ENCODE measurements around the gene TMEM79. TPM values are rescaled to one million over a fixed set of nuclear protein-coding genes. Genes with fewer than 3 reads are reported as not detected.

Gene TMEM79
- total RNA-seq, 2 donors from 2014 or later: 13.7 to 14.5 TPM

GRCh38 chr1:156281281-156281680 is 2.8 kb upstream of the TMEM79 start:
- Mint-ChIP-seq H3K9me3 (no peaks in the 10 kb centered on the region), H3K36me3 (ENCODE audit: low read depth) (peaks cover 80% of the 10 kb centered on the region), H3K27me3 (no peaks in the 10 kb centered on the region), H3K4me3 (peak overlapping the region; percentile 100), H3K4me1 (peaks cover 23% of the 10 kb centered on the region), H3K27ac (peak overlapping the region; percentile 98)
- ATAC-seq (replicated peaks): peak; percentile 74

GRCh38 chr1:156281693-156282478 is 2.2 kb upstream of the TMEM79 start:
- peak; percentile 37 for ATAC-seq (replicated peaks)
- Mint-ChIP-seq H3K27ac (peak overlapping the region; percentile 98), H3K27me3 (no peaks in the 10 kb centered on the region)

GRCh38 chr1:156282479-156283222 is 1.5 kb upstream of the TMEM79 start, which contains the start of gene SMG5:
TSS of gene SMG5 (minus strand) at chr1:156282825. CDS start at chr1:156282680, 145 bp downstream.
- H3K9me3 Mint-ChIP-seq: no peaks in the 10 kb centered on the region
- H3K4me3 Mint-ChIP-seq: peak within 1 kb of the TSS; percentile 100
- peak within 1 kb of the TSS; percentile 98 for H3K27ac Mint-ChIP-seq
- peaks cover 23% of the 10 kb centered on the region for H3K4me1 Mint-ChIP-seq
- H3K27me3 Mint-ChIP-seq: no peaks in the 10 kb centered on the region
- ATAC-seq (replicated peaks): peak; percentile 89
- H3K36me3 Mint-ChIP-seq (ENCODE audit: low read depth): peaks cover 78% of the 10 kb centered on the region

More at GRCh38 chr1:156281693-156282478, 2.2 kb upstream of the TMEM79 start:
- Mint-ChIP-seq H3K36me3 (ENCODE audit: low read depth) (peaks cover 80% of the 10 kb centered on the region), H3K9me3 (no peaks in the 10 kb centered on the region), H3K4me1 (peaks cover 23% of the 10 kb centered on the region), H3K4me3 (peak overlapping the region; percentile 100)

- Mint-ChIP-seq H3K27me3 (no peaks in the 10 kb centered on the region), H3K36me3 (ENCODE audit: low read depth) (peaks cover 78% of the 10 kb centered on the region), H3K9me3 (no peaks in the 10 kb centered on the region), H3K27ac (peak overlapping the region; percentile 98), H3K4me3 (peak overlapping the region; percentile 100), H3K4me1 (peaks cover 23% of the 10 kb centered on the region)
- ATAC-seq (replicated peaks): no peak
These were observed 604 bp upstream of the TMEM79 start for GRCh38 chr1:156283521-156283920.

GRCh38 chr1:156284757-156285156 is 632 bp downstream of the TMEM79 start:
- H3K4me1 Mint-ChIP-seq: peaks cover 22% of the 10 kb centered on the region
- peak overlapping the region; percentile 100 for H3K4me3 Mint-ChIP-seq
- no peaks in the 10 kb centered on the region for H3K27me3 Mint-ChIP-seq
- ATAC-seq (replicated peaks): no peak
- H3K27ac Mint-ChIP-seq: peak overlapping the region; percentile 98
- H3K9me3 Mint-ChIP-seq: no peaks in the 10 kb centered on the region
- peaks cover 79% of the 10 kb centered on the region for H3K36me3 Mint-ChIP-seq (ENCODE audit: low read depth)

DNA sequence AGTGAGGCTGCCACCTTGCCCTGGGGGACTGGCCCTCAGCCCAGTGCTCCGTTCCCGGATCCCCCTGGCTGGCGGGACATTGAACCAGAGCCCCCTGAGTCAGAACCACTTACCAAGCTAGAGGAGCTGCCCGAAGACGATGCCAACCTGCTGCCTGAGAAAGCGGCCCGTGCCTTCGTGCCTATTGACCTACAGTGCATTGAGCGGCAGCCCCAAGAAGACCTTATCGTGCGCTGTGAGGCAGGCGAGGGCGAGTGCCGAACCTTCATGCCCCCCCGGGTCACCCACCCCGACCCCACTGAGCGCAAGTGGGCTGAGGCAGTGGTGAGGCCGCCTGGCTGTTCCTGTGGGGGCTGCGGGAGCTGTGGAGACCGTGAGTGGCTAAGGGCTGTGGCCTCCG is 1.3 kb downstream of the TMEM79 start:
- Mint-ChIP-seq H3K36me3 (ENCODE audit: low read depth) (peaks cover 79% of the 10 kb centered on the region), H3K9me3 (no peaks in the 10 kb centered on the region), H3K4me3 (no peak overlapping the region), H3K4me1 (peaks cover 17% of the 10 kb centered on the region), H3K27ac (no peak overlapping the region), H3K27me3 (no peaks in the 10 kb centered on the region)
- no peak for ATAC-seq (replicated peaks)

GRCh38 chr1:156286061-156286460 is 1.9 kb downstream of the TMEM79 start:
- no peak overlapping the region for H3K27ac Mint-ChIP-seq
- no peak overlapping the region for H3K4me3 Mint-ChIP-seq
- no peak for ATAC-seq (replicated peaks)

DNA sequence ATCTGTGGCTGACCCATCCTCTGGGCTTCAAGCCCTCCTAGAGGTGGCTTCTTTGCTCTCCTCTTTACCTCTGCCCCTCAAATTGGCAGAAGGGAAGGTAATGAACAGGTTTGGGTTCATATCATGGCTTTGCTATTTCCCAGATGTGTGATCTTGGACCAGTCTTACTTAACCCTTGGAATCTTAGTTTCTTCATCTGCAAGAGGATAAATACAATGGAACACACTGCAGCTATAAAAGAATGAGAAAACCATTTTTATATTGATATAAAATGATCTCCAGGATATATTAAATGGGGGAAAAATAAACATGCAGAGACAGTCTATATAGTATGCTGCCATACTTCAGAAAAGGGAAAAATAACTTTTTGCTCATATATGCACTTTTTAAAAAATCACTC is 5.7 kb downstream of the TMEM79 start:
- Mint-ChIP-seq H3K27me3 (no peaks in the 10 kb centered on the region), H3K4me3 (no peak overlapping the region), H3K27ac (no peak overlapping the region), H3K4me1 (peaks cover 4% of the 10 kb centered on the region), H3K36me3 (ENCODE audit: low read depth) (peaks cover 75% of the 10 kb centered on the region), H3K9me3 (no peaks in the 10 kb centered on the region)
- no peak for ATAC-seq (replicated peaks)

More at GRCh38 chr1:156286061-156286460, 1.9 kb downstream of the TMEM79 start:
- Mint-ChIP-seq H3K4me1 (peaks cover 14% of the 10 kb centered on the region), H3K27me3 (no peaks in the 10 kb centered on the region), H3K36me3 (ENCODE audit: low read depth) (peaks cover 77% of the 10 kb centered on the region), H3K9me3 (no peaks in the 10 kb centered on the region)

- peak overlapping the region; percentile 54 for H3K27ac Mint-ChIP-seq
- H3K9me3 Mint-ChIP-seq: no peaks in the 10 kb centered on the region
- H3K4me3 Mint-ChIP-seq: no peak overlapping the region
- no peaks in the 10 kb centered on the region for H3K27me3 Mint-ChIP-seq
- peak; percentile 27 for ATAC-seq (replicated peaks)
- peaks cover 60% of the 10 kb centered on the region for H3K36me3 Mint-ChIP-seq (ENCODE audit: low read depth)
- H3K4me1 Mint-ChIP-seq: peaks cover 7% of the 10 kb centered on the region
These were observed 7.3 kb downstream of the TMEM79 start for GRCh38 chr1:156291226-156292061.

GRCh38 chr1:156293098-156293434 is 8.9 kb downstream of the TMEM79 start:
- Mint-ChIP-seq H3K27ac (peak overlapping the region; percentile 32), H3K36me3 (ENCODE audit: low read depth) (peaks cover 46% of the 10 kb centered on the region), H3K27me3 (no peaks in the 10 kb centered on the region), H3K4me3 (peak overlapping the region; percentile 31), H3K4me1 (peaks cover 7% of the 10 kb centered on the region), H3K9me3 (no peaks in the 10 kb centered on the region)
- no peak for ATAC-seq (replicated peaks)

DNA sequence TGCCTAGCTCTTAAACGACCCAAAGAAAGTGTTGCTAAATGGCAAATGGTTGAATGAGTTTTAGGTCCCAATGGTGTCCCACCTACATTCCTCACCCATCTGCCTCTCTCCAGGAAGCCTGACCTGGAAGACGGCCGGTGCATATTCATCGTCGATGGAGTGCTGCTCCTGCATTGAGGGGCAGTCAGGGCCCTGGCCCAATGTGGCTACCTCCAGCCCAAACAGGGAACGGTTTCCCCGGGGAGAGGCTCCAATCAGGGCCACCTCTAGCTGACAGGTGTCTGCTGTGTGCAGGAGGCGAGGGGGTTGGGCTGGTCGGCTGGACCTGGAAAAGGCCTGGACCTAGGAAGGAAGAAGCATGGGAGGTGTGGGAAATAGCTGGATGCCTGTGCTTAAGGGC is 9.8 kb downstream of the TMEM79 start:
- Mint-ChIP-seq H3K4me3 (peak overlapping the region; percentile 86), H3K27ac (no peak overlapping the region), H3K36me3 (ENCODE audit: low read depth) (peaks cover 38% of the 10 kb centered on the region), H3K4me1 (peaks cover 7% of the 10 kb centered on the region), H3K27me3 (no peaks in the 10 kb centered on the region), H3K9me3 (no peaks in the 10 kb centered on the region)
- ATAC-seq (replicated peaks): no peak

DNA sequence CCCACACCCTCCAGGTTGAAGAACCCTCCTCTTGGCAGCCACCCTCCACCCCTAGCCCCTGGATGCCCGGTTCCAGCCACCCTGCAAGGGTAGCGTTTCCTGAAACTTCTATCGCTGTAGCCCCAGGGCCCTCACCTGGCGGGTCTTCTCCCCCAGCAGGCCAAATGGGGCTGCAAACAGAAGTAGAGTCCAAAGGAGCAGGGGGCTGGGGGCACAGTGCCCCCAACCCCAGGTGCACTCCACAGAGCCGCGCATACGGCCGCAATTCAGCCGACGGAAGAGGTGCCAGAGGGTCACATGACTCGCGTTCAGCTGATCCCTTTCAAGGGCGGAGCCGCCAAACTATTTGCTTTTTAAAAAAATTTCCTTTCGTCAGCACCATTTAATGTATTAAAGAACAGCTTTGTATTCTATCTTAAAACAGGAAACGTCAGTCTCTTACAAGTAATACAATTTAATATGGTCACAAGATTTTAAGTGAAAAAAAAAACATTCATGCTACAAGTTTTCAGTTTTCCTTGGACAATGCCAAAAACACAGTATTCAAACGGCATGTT is 11.3 kb downstream of the TMEM79 start, which contains the start of gene GLMP:
Gene GLMP, minus strand, starts transcription at position 289 of the 557 bp plus-strand sequence. Its CDS starts 34 bp downstream, at position 255.
- Mint-ChIP-seq H3K27ac (peak within 1 kb of the TSS; percentile 89), H3K4me3 (peak within 1 kb of the TSS; percentile 86), H3K36me3 (ENCODE audit: low read depth) (peaks cover 22% of the 10 kb centered on the region), H3K4me1 (peaks cover 7% of the 10 kb centered on the region), H3K27me3 (no peaks in the 10 kb centered on the region), H3K9me3 (no peaks in the 10 kb centered on the region)
- ATAC-seq (replicated peaks): peak; percentile 94

GRCh38 chr1:156298852-156299357 is 14.8 kb downstream of the TMEM79 start, which contains the start of gene VHLL:
TSS of gene VHLL (minus strand) at chr1:156299307. CDS start at chr1:156299189, 118 bp downstream.
- H3K4me1 Mint-ChIP-seq: peaks cover 7% of the 10 kb centered on the region
- no peak within 1 kb of the TSS for H3K4me3 Mint-ChIP-seq
- no peak for ATAC-seq (replicated peaks)
- no peak within 1 kb of the TSS for H3K27ac Mint-ChIP-seq
- peaks cover 8% of the 10 kb centered on the region for H3K36me3 Mint-ChIP-seq (ENCODE audit: low read depth)
- no peaks in the 10 kb centered on the region for H3K27me3 Mint-ChIP-seq
- no peaks in the 10 kb centered on the region for H3K9me3 Mint-ChIP-seq

All from activated T-helper 17 cell treated with anti-CD3 and anti-CD28 coated beads, Interleukin-2, amount 50 U/mL, for 72 hours (primary cell).